GM19324 (cell line): Measurements from ENCODE around the gene MIF.
"Not testable (repeated sequence)": the region's sequence is repeated elsewhere in the genome, so short reads cannot be mapped to it uniquely, and the experiment has no call there.

ENCODE experiments used
- ATAC-seq: cut with Tn5 transposase; IDR thresholded peaks from one replicate; pipeline ENCODE4 v1.9.1; 2021; ENCODE audit warnings: mild to moderate bottlenecking, moderate library complexity; ENCODE audit not compliant: unreplicated experiment, low FRiP score

Gene MIF

GRCh38 chr22:23893945-23894709, at the start of gene MIF:
MIF (plus strand) TSS chr22:23894383; CDS start chr22:23894475, 92 bp downstream.
- ATAC-seq: peak; percentile 88

GRCh38 chr22:23844739-23845202, 49.4 kb upstream of the MIF start:
- ATAC-seq: no peak

GRCh38 chr22:23845265-23846080, 48.7 kb upstream of the MIF start:
- no peak for ATAC-seq

- no peak for ATAC-seq
Observed at GRCh38 chr22:23846081-23846469, 48.1 kb upstream of the MIF start.

GRCh38 chr22:23847310-23847920, 46.8 kb upstream of the MIF start:
- ATAC-seq: no peak

- no peak for ATAC-seq
Observed at GRCh38 chr22:23847991-23848864, 46.0 kb upstream of the MIF start.

- peak; percentile 50 for ATAC-seq
Observed at GRCh38 chr22:23849009-23850006, 44.9 kb upstream of the MIF start.

GRCh38 chr22:23850136-23850611, 44.0 kb upstream of the MIF start:
- ATAC-seq: no peak

GRCh38 chr22:23856721-23857605, 37.2 kb upstream of the MIF start:
- ATAC-seq: peak; percentile 41

- peak; percentile 91 for ATAC-seq
Observed at GRCh38 chr22:23857606-23858483, 36.3 kb upstream of the MIF start, which contains the start of gene SLC2A11. SLC2A11 (plus strand) TSS chr22:23857875; CDS start chr22:23858000, 125 bp downstream.

GRCh38 chr22:23858484-23858815, 35.7 kb upstream of the MIF start:
- no peak for ATAC-seq

- ATAC-seq: no peak
Observed at GRCh38 chr22:23859201-23859600, 35.0 kb upstream of the MIF start.

GRCh38 chr22:23860187-23860586, 34.0 kb upstream of the MIF start:
- ATAC-seq: not testable (repeated sequence)

GRCh38 chr22:23862103-23862502, 32.1 kb upstream of the MIF start:
- ATAC-seq: no peak

GRCh38 chr22:23864499-23865154, 29.6 kb upstream of the MIF start:
- not testable (repeated sequence) for ATAC-seq

GRCh38 chr22:23868580-23868979, 25.6 kb upstream of the MIF start:
- no peak for ATAC-seq
